ENCODE data around the gene CCDC102B.

CCDC102B gene

GRCh38 chr18:69088973-69089372, 291.1 kb downstream of the CCDC102B start:
- DNase-seq (ENCODE audit: low spot score), result no peak

- no peak for DNase-seq (ENCODE audit: low spot score)
These were observed 299.5 kb downstream of the CCDC102B start for GRCh38 chr18:69097349-69097748.

DNA sequence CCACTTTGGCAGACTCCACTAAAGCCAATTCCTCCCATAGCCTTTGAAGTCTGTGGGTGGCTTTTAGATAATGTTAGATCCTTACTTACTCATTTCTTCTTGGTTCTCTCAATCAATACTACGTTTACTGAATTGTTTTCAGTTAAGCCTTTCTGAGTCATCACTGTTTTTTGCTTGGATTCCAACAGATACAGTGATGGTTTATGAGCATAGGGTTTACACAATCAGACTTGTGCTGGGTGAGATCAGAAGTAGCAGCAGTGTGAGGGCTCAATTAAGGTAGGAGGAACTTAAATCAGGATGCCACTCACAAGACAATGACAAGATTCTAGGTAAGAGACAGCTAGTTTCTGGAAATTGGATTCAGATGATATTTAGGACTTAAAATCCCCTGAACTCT, 305.1 kb downstream of the CCDC102B start:
- peak; percentile 17 for DNase-seq (ENCODE audit: low spot score)

All from Ammon's horn (tissue), 1 donor.